ENCODE measurements around the gene FMN1.

- TF ChIP-seq CTCF (IDR thresholded peaks at IDR 0.05 in 4 of 5, conservative IDR thresholded peaks at IDR 0.05 in 1 of 5), result no peak
- TF ChIP-seq POLR2A (IDR thresholded peaks at IDR 0.05), result no peak
Observed at GRCh38 chr15:33112541-33113105, 81.9 kb downstream of the FMN1 start.

Measured in gastrocnemius medialis (tissue), 4 donors.